C1 segment of cervical spinal cord (tissue), 14 donors: Measurements from ENCODE around the gene CCDC74B.
"Not testable (repeated sequence)": the region's sequence is repeated elsewhere in the genome, so short reads cannot be mapped to it uniquely, and the experiment has no call there.

Experiments
- DNase-seq, 14 donors: peaks; one replicate each; lab custom pipeline; 2025; lab: John Stamatoyannopoulos, UW

The CCDC74B gene

GRCh38 chr2:130102597-130103363 is 42.1 kb downstream of the CCDC74B start:
- not testable (repeated sequence) for DNase-seq
